IMR-90 (cell line): ENCODE data around the gene ZMIZ1. TPM values are rescaled to one million over a fixed set of nuclear protein-coding genes. Genes with fewer than 3 reads are reported as not detected.

ENCODE experiments used
- ATAC-seq: fragments of 200-7000 bp; cut with Tn5 transposase; 2 replicates; pipeline ENCODE4 v1.9.1; 2020; ENCODE audit warnings: low read depth, mild to moderate bottlenecking, moderate library complexity
- BruUV-seq: library from RNA; stranded (reverse); fragments of 400-500 nt; replicated peaks from 2 replicates; lab custom pipeline; 2021; lab: Mats Ljungman, UMichigan
- CTCF ChIA-PET: fragments of 300-600 bp; formaldehyde crosslinking; extraction: SDS; loops from one replicate; lab custom pipeline; 2021; ENCODE audit warnings: antibody characterized with exemption; lab: Yijun Ruan, JAX
- POLR2A ChIA-PET: fragments of 300-600 bp; sonication (Branson Sonifier 250); formaldehyde crosslinking; loops from one replicate; lab custom pipeline; 2022; ENCODE audit warnings: antibody characterized with exemption; ENCODE audit not compliant: unreplicated experiment; lab: Charles Lee
- DNase-seq: peaks from one replicate; pipeline ENCODE4 v3.0.0; 2013
- H2AFZ ChIP-seq: replicated peaks from 2 replicates; pipeline ENCODE3; 2013; ENCODE audit warnings: low read length, mild to moderate bottlenecking; ENCODE audit not compliant: poor library complexity
- H2AK5ac ChIP-seq: 2 replicates; pipeline ENCODE4 v1.6.1; 2013; ENCODE audit warnings: low read depth, low read length, inconsistent platforms
- H2AK9ac ChIP-seq: replicated peaks from 2 replicates; pipeline ENCODE3; 2013; ENCODE audit warnings: mild to moderate bottlenecking, low read depth, low read length, moderate library complexity; ENCODE audit not compliant: poor library complexity
- H2BK120ac ChIP-seq: 2 replicates; pipeline ENCODE4 v1.6.1; 2013; ENCODE audit warnings: low read depth, low read length, inconsistent platforms
- H2BK15ac ChIP-seq: 3 replicates; pipeline ENCODE4 v1.6.1; 2013; ENCODE audit warnings: low read depth, low read length, inconsistent platforms
- H2BK20ac ChIP-seq: 2 replicates; pipeline ENCODE4 v1.6.1; 2013; ENCODE audit warnings: low read depth, mild to moderate bottlenecking, inconsistent platforms, low read length, moderate library complexity
- H2BK5ac ChIP-seq: 2 replicates; pipeline ENCODE4 v1.6.1; 2013; ENCODE audit warnings: mild to moderate bottlenecking, low read depth, low read length, inconsistent platforms; ENCODE audit not compliant: poor library complexity, severe bottlenecking
- H3K14ac ChIP-seq: replicated peaks from 2 replicates; pipeline ENCODE4 v1.6.1; 2013; ENCODE audit warnings: low read depth, low read length, inconsistent platforms
- H3K18ac ChIP-seq: 2 replicates; pipeline ENCODE4 v1.6.1; 2013; ENCODE audit warnings: low read depth, low read length, control low read depth
- H3K23ac ChIP-seq: 2 replicates; pipeline ENCODE4 v1.6.1; 2013; ENCODE audit warnings: low read depth, low read length, inconsistent platforms
- H3K27ac ChIP-seq: 2 replicates; pipeline ENCODE4 v1.5.1; 2013; ENCODE audit warnings: mild to moderate bottlenecking, control low read depth, low read length; ENCODE audit not compliant: insufficient read depth
- H3K27me3 ChIP-seq: 2 replicates; pipeline ENCODE4 v1.6.1; 2013; ENCODE audit warnings: low read length; ENCODE audit not compliant: control insufficient read depth, insufficient read depth
- H3K36me3 ChIP-seq: 2 replicates; pipeline ENCODE4 v1.6.1; 2013; ENCODE audit warnings: low read length, mixed read lengths; ENCODE audit not compliant: control insufficient read depth, insufficient read depth
- H3K4ac ChIP-seq: 2 replicates; pipeline ENCODE4 v1.6.1; 2013; ENCODE audit warnings: low read depth, low read length, inconsistent platforms
- H3K4me1 ChIP-seq: 2 replicates; pipeline ENCODE4 v1.6.1; 2013; ENCODE audit warnings: low read length, mixed read lengths; ENCODE audit not compliant: control insufficient read depth, insufficient read depth
- H3K4me2 ChIP-seq: 2 replicates; pipeline ENCODE4 v1.6.1; 2013; ENCODE audit warnings: low read depth, mild to moderate bottlenecking, control low read depth, low read length, moderate library complexity
- H3K4me3 ChIP-seq: 2 replicates; pipeline ENCODE4 v1.5.1; 2013; ENCODE audit warnings: low read depth, mild to moderate bottlenecking, control low read depth, low read length, moderate library complexity; ENCODE audit not compliant: insufficient read depth
- H3K56ac ChIP-seq: 2 replicates; pipeline ENCODE4 v1.6.1; 2013; ENCODE audit warnings: low read length, inconsistent platforms; ENCODE audit not compliant: insufficient read depth; ENCODE audit errors: extremely low read depth
- H3K79me1 ChIP-seq, 2 experiments: 2 replicates each; pipeline ENCODE4 v1.6.1; 2013; ENCODE audit warnings: low read length in 2 of 2, inconsistent platforms in 1 of 2, low read depth in 1 of 2
- H3K9ac ChIP-seq: 2 replicates; pipeline ENCODE4 v1.6.1; 2013; ENCODE audit warnings: low read depth, low read length, control low read depth
- H3K9me1 ChIP-seq: 2 replicates; pipeline ENCODE4 v1.6.1; 2013; ENCODE audit warnings: low read length, inconsistent platforms; ENCODE audit not compliant: insufficient read depth
- H3K9me3 ChIP-seq: 2 replicates; pipeline ENCODE4 v1.6.1; 2013; ENCODE audit warnings: low read length; ENCODE audit not compliant: control insufficient read depth, insufficient read depth
- H4K20me1 ChIP-seq: 2 replicates; pipeline ENCODE4 v1.6.1; 2013; ENCODE audit warnings: low read length, inconsistent platforms; ENCODE audit not compliant: insufficient read depth
- H4K5ac ChIP-seq: 2 replicates; pipeline ENCODE4 v1.6.1; 2013; ENCODE audit warnings: mild to moderate bottlenecking, low read depth, low read length, control low read depth
- H4K8ac ChIP-seq, 2 experiments: 2 replicates each; pipeline ENCODE4 v1.6.1; 2013; ENCODE audit warnings: low read depth in 2 of 2, low read length in 2 of 2, control low read depth in 1 of 2, inconsistent platforms in 1 of 2
- H4K91ac ChIP-seq: 2 replicates; pipeline ENCODE4 v1.6.1; 2013; ENCODE audit warnings: low read depth, low read length, inconsistent platforms; ENCODE audit not compliant: insufficient read depth
- BHLHE40 ChIP-seq: fragments of 150-350 bp; IDR thresholded peaks from 2 replicates; pipeline ENCODE4 v1.6.1; 2016; ENCODE audit warnings: mild to moderate bottlenecking, low read depth, low read length
- CEBPB ChIP-seq: IDR thresholded peaks from 2 replicates; pipeline ENCODE4 v1.6.1; 2012; ENCODE audit warnings: low read depth, low read length, improper control_type of control experiment
- CHD1 ChIP-seq: IDR thresholded peaks from 2 replicates; pipeline ENCODE4 v1.6.1; 2012; ENCODE audit warnings: low read depth, low read length, improper control_type of control experiment
- CTCF ChIP-seq: conservative IDR thresholded peaks from 2 replicates; pipeline ENCODE4 v1.5.1; 2012; ENCODE audit warnings: mild to moderate bottlenecking, low read depth, low read length, improper control_type of control experiment
- FOS ChIP-seq: fragments of 150-350 bp; IDR thresholded peaks from 2 replicates; pipeline ENCODE4 v1.6.1; 2016; ENCODE audit warnings: low read depth, low read length
- MAFK ChIP-seq: IDR thresholded peaks from 2 replicates; pipeline ENCODE4 v1.6.1; 2012; ENCODE audit warnings: low read depth, low read length, improper control_type of control experiment
- MAZ ChIP-seq: IDR thresholded peaks from 2 replicates; pipeline ENCODE4 v1.6.1; 2012; ENCODE audit warnings: low read depth, mild to moderate bottlenecking, low read length, improper control_type of control experiment, moderate library complexity, borderline replicate concordance
- MXI1 ChIP-seq: IDR thresholded peaks from 2 replicates; pipeline ENCODE4 v1.6.1; 2012; ENCODE audit warnings: low read depth, mild to moderate bottlenecking, low read length, moderate library complexity, borderline replicate concordance
- NFE2L2 ChIP-seq: fragments of 150-350 bp; IDR thresholded peaks from 2 replicates; pipeline ENCODE4 v1.6.1; 2016; ENCODE audit warnings: low read depth, mild to moderate bottlenecking, low read length
- POLR2A ChIP-seq: IDR thresholded peaks from 2 replicates; pipeline ENCODE4 v1.6.1; 2012; ENCODE audit warnings: mild to moderate bottlenecking, low read depth, low read length
- RAD21 ChIP-seq: IDR thresholded peaks from 2 replicates; pipeline ENCODE4 v1.6.1; 2012; ENCODE audit warnings: low read length, improper control_type of control experiment
- RCOR1 ChIP-seq: IDR thresholded peaks from 2 replicates; pipeline ENCODE4 v1.6.1; 2012; ENCODE audit warnings: mild to moderate bottlenecking, low read length, improper control_type of control experiment; ENCODE audit not compliant: insufficient replicate concordance
- RFX5 ChIP-seq: IDR thresholded peaks from 2 replicates; pipeline ENCODE4 v1.8.0; 2012; ENCODE audit warnings: low read depth, mild to moderate bottlenecking, low read length, moderate library complexity
- SMC3 ChIP-seq: fragments of 150-350 bp; IDR thresholded peaks from 2 replicates; pipeline ENCODE4 v1.6.1; 2016; ENCODE audit warnings: low read depth, mild to moderate bottlenecking, antibody characterized with exemption, low read length, moderate library complexity
- WGBS, 2 experiments: methylation state at CpG; one replicate each; pipeline versions ENCODE4 v1.1.5 to v1.1.7; 2013; ENCODE audit warnings: missing lambda C conversion rate in 2 of 2; ENCODE audit not compliant: insufficient read length in 1 of 2; ENCODE audit errors: extremely low coverage in 2 of 2; 5-methylcytosine and 5-hydroxymethylcytosine counted together
- dilution Hi-C: fragments of 300-500 bp; cut with HindIII; formaldehyde crosslinking; loops from one replicate; pipeline ENCODE4 v1.14.3; 2018; ENCODE audit warnings: low sequenced_read_pairs; ENCODE audit not compliant: unreplicated experiment
- in situ Hi-C: fragments of 300-500 bp; cut with MboI; formaldehyde crosslinking; loops from 3 replicates; pipeline ENCODE4 v1.14.3; 2019; ENCODE audit warnings: low sequenced_read_pairs, inconsistent platforms, mixed read lengths
- intact Hi-C: fragments of 100-400 bp; cut with micrococcal nuclease; formaldehyde crosslinking; loops from 2 replicates; pipeline ENCODE4 v1.10.0; 2022
- polyA plus RNA-seq, 3 experiments: library from polyadenylated mRNA; depleted of rRNA; stranded (reverse); fragments of >200 nt; gene quantifications; 2 replicates each; pipeline ENCODE4 v1.2.3, GENCODE V29; 2012; ENCODE audit warnings: low replicate concordance in 1 of 3
- total RNA-seq: library from RNA; depleted of rRNA; stranded (reverse); fragments of >200 nt; gene quantifications from 2 replicates; pipeline ENCODE4 v1.2.3, GENCODE V29; 2012
- TF ChIP-seq, protein P1 (sequence below): fragments of 150-350 bp; IDR thresholded peaks from 2 replicates; pipeline ENCODE4 v1.6.1; 2017; ENCODE audit warnings: mild to moderate bottlenecking, antibody characterized with exemption, low read length, low read depth
- TF ChIP-seq, protein P2 (sequence below): fragments of 150-350 bp; IDR thresholded peaks from 2 replicates; pipeline ENCODE4 v1.6.1; 2016; ENCODE audit warnings: low read depth, mild to moderate bottlenecking, low read length, moderate library complexity, borderline replicate concordance

ZMIZ1 gene
- total and polyA plus RNA-seq, 2 of the 4 experiments (the other 2 are of a cell fraction): 6.6 to 48.7 TPM

GRCh38 chr10:79108728-79109127 lies 40.0 kb downstream of the ZMIZ1 start:
- Histone ChIP-seq H3K4me3 (no peak overlapping the region), H3K18ac (no peak overlapping the region), H4K20me1 (peaks cover 100% of the 10 kb centered on the region), H4K91ac (no peak overlapping the region), H3K36me3 (peaks cover 19% of the 10 kb centered on the region), H2AK9ac (no peak overlapping the region), H2AK5ac (no peak overlapping the region), H4K5ac (no peak overlapping the region), H3K14ac (no peak overlapping the region), H3K9me3 (no peaks in the 10 kb centered on the region), H3K9ac (no peak overlapping the region), H3K79me1 (peaks cover 16 to 99% of the 10 kb centered on the region in 2 experiments; a peak in 2 of 4 replicates), H3K27me3 (no peaks in the 10 kb centered on the region), H2BK120ac (no peak overlapping the region), H3K4me2 (no peak overlapping the region), H3K4me1 (peaks cover 50% of the 10 kb centered on the region), H3K4ac (no peak overlapping the region), H2BK15ac (no peak overlapping the region), H3K27ac (no peak overlapping the region), H3K9me1 (peaks cover 69% of the 10 kb centered on the region), H3K56ac (no peak overlapping the region), H4K8ac (no peak overlapping the region), H3K23ac (no peak overlapping the region), H2BK5ac (no peak overlapping the region), H2BK20ac (no peak overlapping the region), H2AFZ (no peak overlapping the region)
- ATAC-seq (no peak), DNase-seq (no peak)
- BruUV-seq: no TSS peak
- no peak for TF ChIP-seq MAFK
- no peak for TF ChIP-seq FOS
- no peak for TF ChIP-seq SMC3
- no peak for TF ChIP-seq MAZ
- no peak for TF ChIP-seq CEBPB
- no peak for TF ChIP-seq MXI1
- TF ChIP-seq POLR2A: no peak
- TF ChIP-seq, protein P1, sequence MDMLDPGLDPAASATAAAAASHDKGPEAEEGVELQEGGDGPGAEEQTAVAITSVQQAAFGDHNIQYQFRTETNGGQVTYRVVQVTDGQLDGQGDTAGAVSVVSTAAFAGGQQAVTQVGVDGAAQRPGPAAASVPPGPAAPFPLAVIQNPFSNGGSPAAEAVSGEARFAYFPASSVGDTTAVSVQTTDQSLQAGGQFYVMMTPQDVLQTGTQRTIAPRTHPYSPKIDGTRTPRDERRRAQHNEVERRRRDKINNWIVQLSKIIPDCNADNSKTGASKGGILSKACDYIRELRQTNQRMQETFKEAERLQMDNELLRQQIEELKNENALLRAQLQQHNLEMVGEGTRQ: no peak
- no peak for TF ChIP-seq CHD1
- no peak for TF ChIP-seq NFE2L2
- TF ChIP-seq RCOR1: no peak
- no peak for TF ChIP-seq RAD21
- TF ChIP-seq BHLHE40: no peak
- TF ChIP-seq, protein P2, sequence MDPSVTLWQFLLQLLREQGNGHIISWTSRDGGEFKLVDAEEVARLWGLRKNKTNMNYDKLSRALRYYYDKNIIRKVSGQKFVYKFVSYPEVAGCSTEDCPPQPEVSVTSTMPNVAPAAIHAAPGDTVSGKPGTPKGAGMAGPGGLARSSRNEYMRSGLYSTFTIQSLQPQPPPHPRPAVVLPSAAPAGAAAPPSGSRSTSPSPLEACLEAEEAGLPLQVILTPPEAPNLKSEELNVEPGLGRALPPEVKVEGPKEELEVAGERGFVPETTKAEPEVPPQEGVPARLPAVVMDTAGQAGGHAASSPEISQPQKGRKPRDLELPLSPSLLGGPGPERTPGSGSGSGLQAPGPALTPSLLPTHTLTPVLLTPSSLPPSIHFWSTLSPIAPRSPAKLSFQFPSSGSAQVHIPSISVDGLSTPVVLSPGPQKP: no peak
- TF ChIP-seq RFX5: no peak
- TF ChIP-seq CTCF: no peak
- in situ Hi-C loops (no loop called here), dilution Hi-C loops (no loop called here), intact Hi-C loops (no loop called here)
- POLR2A ChIA-PET: no interaction called here
- CTCF ChIA-PET: no interaction called here
- WGBS, 2 experiments: 72% methylated on average over 5 of the region's 6 CpGs; no CpG with 5 or more reads in 1 of the 2 experiments
